ENCODE results near the gene MTM1.

Gene MTM1

DNA sequence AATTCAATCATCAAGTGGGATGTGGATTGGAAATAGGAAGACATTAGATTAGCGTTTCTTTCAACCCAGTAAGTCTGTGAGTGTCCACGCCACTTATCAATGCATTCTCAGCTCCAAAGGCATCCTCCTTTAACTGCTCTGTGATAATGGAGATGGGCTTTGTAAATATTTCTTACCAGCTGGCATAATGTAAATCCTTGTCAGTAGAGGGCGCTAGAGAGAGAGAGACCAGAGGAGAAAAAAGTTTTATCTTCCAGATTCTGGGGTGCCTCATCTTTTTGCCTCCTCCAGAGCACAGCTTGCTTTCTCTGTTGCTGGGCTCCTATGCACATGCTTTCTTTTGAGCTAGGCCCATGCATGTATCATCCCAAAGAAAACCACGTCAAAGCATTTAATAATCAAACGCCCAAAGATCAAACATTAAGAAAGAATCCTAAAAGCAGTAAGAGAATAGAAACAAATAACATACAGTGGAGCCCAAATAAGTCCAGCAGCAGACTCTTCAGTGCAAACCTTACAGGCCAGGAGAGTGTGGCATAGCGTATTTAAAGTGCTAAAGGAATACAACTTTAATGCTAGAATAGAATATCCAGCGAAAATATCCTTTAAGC lies 115.2 kb downstream of the MTM1 start:
- DNase-seq: peak; percentile 3 to 36

DNA sequence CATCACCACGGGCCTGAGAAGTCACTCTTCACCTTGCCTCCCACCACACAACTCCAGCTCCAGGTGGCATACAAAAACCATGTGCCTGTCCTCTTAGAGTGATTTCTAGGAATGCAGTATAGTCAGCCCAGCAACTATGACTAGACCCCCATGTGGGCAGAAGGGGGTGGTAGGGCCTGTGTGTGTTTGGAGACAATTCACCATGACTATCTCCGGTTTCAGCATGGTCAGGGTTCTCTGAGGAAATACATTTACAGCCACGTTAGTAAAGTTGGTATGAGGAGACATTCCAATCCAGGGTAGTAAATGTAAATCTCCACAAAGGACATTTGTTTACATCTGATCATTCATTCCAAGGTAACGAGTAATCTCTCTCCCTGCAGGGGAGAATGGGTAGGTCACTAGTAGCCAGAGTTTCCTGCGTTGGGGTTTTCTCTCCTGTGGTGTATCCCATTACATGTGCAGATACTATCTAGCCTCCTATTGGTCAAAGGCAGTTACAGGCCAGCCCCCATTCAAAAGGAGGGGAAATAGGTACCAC lies 120.6 kb downstream of the MTM1 start:
- no peak for DNase-seq

DNA sequence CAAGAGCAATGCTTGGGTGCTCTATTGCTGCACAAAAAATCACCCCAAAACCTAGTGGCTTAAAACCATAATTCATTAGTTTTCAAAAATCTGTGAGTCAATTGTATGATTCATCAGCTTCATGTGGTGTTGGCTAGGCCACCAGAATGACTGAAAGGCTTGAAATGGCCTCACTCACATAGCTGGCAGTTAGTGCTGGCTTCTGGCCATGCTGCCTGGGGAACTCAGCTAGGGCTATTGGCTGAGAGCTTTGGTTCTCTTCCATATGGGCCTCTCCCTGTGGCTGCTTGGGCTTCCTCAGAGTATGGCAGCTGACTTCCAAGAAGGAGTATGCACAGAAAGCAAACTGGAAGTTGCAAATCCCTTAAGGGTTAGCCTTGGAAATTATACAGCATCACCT lies 121.7 kb downstream of the MTM1 start:
- DNase-seq: no peak

DNA sequence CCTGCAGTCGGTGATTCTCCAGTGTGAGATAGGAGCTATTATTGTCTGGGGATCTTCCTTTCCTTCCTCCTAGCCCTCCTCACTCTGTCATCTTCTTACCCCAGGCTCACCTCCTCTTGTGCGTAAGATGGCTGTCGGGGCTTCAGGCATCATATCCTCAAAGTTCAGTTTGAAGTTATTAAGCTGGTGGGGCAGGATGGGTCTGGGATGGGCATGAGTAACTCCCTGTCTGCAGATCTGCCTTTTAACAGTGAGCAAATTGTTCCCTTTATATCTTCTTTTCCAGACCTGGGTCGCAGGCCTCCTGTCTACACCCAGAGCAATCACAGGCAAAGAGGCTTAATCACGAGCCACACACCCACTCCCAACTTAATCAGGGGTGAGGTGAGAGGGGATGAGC lies 123.9 kb downstream of the MTM1 start:
- no peak for DNase-seq

DNA sequence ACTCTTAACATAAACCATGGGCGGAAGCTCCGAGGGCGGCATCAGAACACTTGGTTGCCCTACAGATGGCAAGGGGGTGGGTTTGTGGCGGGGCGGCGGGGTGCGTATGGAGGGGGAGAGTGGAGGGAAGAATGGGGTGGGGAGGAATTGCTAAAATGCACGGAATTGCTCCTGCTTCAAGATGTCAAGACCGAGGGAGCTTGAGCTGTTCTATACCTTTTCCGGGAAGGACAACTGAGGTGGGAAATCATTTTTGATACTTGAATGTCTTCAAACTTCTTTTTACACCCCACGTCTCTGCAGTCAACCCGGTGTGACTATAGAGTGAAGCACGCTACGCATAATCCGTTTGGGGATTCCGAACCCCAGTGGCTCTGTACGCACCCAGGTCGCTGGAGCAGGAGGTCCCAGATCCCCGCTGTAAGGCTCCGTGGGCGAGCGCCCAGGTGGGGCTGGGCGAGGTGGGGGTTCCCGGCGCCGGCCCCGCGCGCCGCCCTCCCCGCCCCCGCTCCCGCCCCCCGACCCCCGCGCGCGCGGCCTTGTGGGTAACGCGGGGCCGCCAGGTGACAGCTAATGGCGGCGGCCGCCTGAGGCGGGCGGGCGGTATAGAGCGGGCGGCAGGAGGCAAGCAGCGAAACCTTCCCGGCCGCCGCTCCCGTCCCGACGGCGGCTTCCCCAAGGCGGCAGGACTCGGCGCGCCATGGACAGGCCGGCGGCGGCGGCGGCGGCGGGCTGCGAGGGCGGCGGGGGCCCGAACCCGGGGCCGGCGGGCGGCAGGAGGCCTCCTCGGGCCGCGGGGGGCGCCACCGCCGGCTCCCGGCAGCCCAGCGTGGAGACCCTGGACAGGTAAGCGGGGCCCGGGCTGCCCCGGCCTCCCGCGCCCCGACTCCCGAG lies 124.7 kb downstream of the MTM1 start, which contains the start of gene MTMR1:
TSS of gene MTMR1 (plus strand) at position 566 of the 894 bp plus-strand sequence. CDS start at position 701, 135 bp downstream.
- no peak for DNase-seq

DNA sequence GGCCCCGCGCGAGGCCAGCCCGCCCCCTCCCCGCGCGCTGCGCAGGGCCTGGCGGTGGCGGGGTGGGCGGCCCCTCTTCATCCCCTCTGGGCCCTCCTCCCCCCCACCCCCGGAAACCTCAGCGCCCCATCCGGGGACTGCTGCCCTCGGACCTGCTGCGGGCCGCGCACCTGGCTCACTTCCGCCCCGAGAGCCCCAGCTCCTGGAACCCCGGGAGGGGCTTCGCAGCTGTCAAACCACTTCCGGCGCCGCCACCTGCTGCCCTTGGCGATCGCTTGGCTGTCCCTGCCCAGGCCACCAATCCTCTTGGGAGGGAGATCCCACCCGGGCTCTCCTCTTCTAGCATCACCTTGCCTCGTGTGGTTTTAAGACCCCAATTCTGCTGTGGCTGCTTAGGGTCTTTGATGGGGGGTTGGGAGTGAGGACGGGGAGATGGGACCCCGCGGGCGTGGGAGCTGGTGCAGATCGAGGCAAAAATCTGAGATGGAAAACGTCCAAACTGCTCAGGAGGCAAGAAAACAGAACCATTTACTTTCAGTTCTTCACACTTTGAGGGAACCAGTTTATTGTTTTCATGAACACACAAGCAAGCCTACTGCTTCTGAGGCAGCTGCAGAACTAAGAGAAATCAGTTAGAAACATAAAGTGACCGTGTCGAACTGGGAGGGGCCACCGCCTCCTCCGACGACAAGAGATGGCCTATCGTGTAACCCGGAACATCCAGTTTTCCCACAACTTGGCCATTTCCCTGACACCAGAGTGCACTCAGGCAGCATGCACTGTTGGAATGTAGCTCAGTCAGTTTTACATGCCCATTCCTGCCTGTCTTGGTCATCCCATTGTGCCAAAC lies 125.5 kb downstream of the MTM1 start:
- peak; percentile 53 to 75 for DNase-seq

DNA sequence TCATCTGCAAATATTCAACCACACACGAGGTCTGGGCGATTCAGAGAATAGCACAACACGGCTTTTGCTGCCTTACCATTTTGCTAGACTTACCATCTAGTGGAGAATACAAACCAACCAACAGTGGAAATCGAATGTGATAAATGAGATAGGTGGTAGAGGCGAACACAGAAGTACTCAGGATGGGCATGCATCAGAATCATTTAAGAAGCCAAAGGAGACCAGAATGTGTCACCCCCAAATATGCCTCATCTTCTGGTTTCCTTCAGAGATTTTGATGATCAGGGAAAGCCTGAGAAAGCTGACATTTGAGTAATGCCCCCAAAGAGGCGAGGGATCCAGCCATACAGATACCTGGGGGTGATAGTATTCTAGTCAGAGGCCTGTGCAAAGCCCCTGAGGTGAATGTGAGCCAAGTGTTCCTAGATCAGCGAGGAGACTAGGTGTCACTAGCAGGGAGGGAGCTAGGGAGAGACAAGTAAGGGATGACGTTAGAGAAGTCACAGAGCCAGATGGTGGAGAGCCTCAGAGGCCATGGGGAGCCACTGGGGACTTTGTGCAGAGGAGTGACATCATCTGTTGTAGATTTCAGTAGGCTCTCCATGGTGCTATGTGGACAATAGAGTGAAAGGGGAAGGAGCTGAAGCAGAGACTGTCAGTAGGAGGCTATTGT lies 126.5 kb downstream of the MTM1 start:
- DNase-seq: no peak

DNA sequence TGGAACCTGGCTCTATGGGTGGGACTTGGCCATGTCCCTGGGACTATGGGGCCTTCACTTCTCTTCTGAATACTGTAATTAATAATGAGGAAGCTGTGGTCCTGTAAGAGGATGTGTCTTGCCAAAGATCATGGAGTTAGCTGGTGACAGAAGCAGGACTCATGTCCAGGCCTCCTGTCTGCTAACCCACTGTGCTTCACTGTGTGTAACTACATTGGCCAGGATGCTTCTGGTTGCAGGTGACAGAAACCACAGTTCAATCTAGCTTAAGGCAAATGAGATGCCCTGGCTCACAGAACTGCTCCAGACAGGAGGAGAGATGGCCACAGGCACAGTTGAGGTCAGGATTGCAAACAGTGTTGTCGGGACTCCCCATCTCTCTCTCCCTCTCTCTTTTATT lies 127.9 kb downstream of the MTM1 start:
- no peak for DNase-seq

DNA sequence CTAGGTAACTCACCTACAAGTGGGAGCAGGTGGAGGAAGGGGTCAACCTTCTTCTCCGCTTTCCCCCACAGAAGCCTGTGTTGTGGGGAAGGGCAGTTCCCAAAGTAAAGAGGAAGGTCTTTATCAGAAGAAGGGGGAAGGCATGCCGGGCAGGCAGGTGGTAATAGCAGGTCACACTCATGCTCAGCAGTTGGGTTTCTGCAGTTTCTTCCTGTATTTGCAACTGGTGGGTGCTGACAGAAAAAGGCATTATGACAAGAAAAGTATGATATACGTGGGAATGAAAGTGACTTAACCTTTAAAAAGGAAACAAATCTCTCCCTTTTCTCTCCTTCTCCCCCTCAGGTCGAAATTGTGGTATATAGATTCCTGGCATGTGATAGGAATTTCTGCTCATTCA lies 128.4 kb downstream of the MTM1 start:
- no peak for DNase-seq

DNA sequence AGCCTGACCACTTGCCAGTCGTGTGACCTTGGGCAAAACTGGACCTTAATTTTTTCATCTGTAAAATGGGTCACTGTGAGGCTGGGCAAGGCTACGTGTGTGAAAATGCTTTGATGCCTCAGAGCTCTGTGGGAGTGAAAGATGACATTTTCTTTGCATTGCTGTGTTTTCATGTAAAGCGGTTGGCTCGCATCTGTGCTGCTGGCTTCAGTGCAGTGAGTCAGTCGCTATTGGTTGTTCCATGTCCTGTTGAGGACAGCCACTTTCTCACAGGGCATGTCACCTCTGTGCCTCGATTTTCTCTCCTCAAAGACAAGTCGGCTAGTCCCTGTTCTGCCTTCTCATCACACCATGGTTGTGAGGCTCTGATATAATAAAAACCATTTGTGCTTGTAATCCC lies 129.2 kb downstream of the MTM1 start:
- no peak for DNase-seq

DNA sequence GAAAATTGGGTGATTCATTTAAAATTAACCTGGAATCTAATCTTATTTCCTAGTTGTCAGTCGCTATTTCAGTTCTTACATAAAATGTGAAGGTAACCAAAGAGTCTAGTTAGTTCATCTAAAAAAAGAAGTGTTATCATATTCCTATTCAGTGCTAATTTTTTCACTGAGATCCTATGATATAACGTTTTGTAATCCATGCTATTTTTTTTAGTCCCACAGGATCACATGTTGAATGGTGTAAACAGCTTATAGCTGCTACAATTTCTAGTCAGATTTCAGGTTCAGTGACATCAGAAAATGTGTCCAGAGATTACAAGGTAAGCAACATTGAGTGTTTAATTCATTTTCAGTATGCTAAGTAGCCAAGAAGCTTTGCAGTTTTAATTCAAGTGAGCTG lies 130.6 kb downstream of the MTM1 start:
- no peak for DNase-seq

DNA sequence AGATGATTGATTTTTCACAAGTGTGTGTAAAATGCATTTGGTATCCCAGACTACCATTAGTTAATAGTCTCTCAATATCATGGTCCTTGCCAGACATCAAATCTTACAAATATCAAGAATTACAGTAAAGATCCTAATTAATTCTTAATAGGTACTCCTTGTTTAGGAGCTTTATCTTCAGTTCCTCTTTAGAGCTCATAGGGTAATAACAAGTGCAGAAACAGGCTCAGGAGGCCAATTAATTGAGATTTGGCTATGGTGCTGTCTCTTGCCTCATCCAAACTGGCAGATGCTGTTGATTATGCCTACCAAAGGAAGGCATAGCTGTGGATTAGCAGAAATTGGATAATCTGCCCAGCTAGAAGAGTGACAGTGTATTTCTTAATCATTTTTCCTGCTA lies 131.7 kb downstream of the MTM1 start:
- DNase-seq: no peak

DNA sequence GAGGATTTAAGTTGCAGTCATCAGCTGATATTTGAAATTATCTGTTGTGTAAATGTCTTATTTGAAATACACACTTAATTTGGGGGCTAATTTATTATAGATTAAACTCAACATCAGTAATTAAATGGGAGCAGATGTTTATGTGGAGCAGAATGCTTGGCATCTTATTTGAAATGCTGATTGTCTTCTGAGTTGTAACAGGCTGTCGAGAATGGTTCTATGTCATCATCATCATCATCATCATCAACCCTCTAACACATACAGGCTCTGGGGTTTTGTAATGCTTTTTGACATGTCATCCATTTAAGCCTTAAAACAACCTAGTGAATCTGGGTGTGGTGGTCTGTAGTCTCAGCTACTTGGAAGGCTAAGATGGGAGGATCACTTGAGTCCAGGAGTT lies 133.0 kb downstream of the MTM1 start:
- DNase-seq: no peak

DNA sequence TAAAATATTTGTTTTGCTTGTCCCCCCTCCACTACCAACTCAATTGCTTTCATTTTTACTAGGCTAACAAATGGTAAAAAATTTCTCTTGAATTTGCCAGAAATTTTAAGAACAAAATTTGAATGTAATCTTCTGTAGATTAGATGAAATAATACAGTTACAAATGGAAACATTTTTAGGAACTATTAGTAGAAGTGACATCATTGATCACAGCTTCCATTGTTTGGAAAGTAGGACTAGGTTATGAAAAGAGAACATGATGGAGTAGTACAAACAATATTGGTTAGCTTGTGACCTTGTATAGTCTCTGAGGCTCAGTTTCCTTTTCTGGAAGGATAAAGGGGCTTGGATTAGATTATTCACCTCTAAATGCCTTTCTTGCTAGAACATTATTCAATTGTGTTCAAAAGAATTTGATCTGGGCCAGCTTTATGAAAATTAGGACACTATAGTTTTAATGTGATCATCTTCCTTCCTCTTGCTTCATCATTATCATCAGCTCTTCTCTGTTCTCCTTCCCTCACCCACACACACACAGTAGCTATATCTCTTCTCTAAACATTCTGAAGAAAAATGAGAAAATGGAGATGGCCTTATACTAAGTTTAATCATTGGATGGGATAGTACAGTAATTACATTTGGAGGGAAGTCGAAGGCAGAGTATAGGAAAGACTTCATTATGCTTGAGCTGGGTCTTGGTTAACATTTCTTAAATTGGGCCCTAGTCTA lies 134.7 kb downstream of the MTM1 start:
- no peak for DNase-seq

DNA sequence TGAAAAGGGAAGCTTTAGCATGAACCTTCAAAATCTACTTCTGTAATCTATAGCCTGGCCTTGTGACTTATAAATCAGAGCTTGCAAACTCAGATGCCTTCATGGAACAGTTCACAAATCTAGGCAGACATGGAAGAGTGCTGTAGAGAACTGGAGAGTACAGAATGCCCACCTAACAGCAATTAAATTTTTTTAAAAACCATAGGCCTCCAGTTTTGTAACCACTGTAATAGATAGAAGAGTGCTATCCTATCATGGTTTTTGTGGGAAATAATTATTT lies 135.2 kb downstream of the MTM1 start:
- no peak for DNase-seq

DNA sequence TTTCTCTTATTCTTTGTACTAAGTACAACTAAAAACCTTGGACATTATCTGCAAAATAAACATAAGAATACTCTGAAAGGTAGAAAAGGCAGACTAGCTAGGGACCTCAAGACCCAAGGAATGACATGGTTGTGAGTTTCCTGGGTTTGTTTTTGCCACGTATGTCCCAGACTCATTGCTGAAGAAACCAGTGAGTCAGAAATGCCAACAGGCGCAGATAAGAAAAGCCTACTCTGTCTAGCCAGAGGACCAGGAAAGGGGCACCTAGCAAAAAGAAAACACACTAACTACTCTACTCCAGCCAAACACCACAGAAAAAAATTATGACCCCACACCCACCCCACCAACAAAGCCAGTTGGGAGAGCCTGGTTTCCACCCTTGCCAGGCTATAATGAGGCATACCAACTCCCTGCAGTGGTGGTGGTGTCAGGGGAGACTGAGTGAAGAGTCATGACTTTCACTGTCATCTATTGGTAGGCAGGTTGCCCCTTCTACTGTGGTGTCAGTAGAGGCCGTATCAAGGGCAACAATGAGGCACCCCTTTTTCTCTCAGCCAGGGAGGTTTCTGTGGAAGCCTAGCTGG lies 135.7 kb downstream of the MTM1 start:
- DNase-seq: no peak

DNA sequence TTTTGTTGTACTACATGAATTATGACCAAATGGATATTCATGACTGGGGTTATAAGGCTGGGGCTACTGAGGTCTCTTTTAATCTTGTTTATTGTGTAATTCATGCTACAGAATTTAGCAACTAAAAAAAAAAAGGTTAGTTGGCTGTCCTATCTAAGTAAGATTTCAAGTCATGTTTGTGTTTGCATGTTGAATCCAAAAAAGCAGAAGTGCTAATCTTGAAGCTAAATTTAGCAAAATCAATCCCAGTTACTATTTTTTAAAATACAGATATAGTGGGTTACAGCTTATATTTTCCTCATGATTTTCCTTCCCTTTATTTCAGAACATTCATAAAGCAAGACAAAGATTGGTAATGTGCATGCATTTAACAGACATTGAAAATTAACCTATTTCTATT lies 144.2 kb downstream of the MTM1 start:
- DNase-seq: no peak

DNA sequence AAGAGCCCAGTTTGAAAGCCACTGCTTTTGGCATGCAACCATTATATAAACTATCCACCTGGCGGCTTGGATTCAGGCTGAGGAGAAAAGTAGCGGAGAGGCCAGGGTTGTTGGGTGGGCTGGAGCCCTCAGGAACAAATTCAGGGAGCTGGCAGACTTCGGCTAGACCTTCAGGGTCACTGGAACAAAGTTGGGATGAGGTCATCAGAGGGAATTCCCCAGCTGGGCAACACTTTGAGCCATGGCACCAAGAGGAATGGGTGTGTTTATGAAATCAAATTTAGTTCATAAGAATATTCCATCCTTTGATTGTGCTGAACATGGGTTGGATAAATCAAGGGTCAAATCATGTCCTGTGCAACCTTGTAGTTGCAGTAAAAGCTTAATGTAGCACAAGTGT lies 146.8 kb downstream of the MTM1 start:
- no peak for DNase-seq

DNA sequence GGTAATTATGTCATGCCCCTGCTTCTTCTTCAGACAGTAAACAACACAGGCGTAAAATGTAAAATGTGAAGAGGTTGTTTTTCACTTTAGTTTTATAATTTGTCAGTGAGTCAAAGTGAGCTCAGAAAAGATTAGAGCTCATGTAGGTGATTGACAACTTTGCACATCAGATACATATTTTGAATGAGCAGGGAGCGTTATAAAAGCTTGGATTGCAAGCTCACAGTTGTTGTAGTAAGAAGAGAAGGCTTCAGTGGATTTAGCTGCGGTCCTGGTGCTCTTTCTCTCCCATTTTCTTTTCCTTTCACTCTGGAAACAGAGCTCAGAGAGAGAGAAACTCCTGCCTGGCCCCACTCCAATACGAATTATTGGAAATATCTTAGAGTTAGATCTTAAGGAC lies 151.2 kb downstream of the MTM1 start:
- no peak for DNase-seq
